HUES6 (cell line): ENCODE measurements around the gene RPL39L.
"Not testable (repeated sequence)": the region's sequence is repeated elsewhere in the genome, so short reads cannot be mapped to it uniquely, and the experiment has no call there.

Experiments used
- H3K27ac ChIP-seq: 2 replicates; pipeline ENCODE4 v1.7.0; 2013; ENCODE audit warnings: low read depth, mild to moderate bottlenecking, low read length, inconsistent platforms
- H3K27me3 ChIP-seq: 2 replicates; pipeline ENCODE4 v1.6.1; 2013; ENCODE audit warnings: low read length; ENCODE audit not compliant: control insufficient read depth, insufficient read depth
- H3K36me3 ChIP-seq: 2 replicates; pipeline ENCODE4 v1.6.1; 2013; ENCODE audit warnings: low read length; ENCODE audit not compliant: control insufficient read depth, insufficient read depth
- H3K4me1 ChIP-seq: 2 replicates; pipeline ENCODE4 v1.6.1; 2013; ENCODE audit warnings: low read length; ENCODE audit not compliant: control insufficient read depth, insufficient read depth
- H3K4me3 ChIP-seq: 2 replicates; pipeline ENCODE4 v1.5.1; 2013; ENCODE audit warnings: low read depth, low read length
- H3K9ac ChIP-seq: one replicate; pipeline ENCODE4 v1.6.1; 2013; ENCODE audit warnings: mild to moderate bottlenecking, low read length
- H3K9me3 ChIP-seq: 2 replicates; pipeline ENCODE4 v1.6.1; 2013; ENCODE audit warnings: low read depth, low read length; ENCODE audit not compliant: control insufficient read depth, insufficient read depth

RPL39L gene

DNA sequence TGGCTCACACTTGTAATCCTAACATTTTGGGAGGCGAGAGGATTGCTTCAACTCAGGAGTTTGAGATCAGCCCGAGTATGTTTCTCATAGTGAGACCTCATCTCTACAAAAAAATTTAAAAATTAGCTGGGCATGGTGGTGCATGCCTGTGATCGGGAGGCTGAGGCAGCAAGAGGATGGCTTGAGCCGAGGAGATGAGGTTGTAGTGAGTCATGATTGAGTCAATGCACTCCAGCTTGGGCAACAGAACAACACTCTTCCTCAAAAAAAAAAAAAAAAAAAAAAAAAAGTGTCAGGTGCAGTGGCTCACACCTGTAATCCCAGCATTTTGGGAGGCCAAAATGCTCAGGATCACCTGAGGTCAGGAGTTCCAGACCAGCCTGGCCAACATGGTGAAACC is 2.4 kb downstream of the RPL39L start:
- H3K4me3 ChIP-seq, result no peak overlapping the region
- H3K4me1 ChIP-seq, result 0 out of 2 replicates have a peak, but pooled peaks cover 3% of the 10 kb centered on the region
- peaks cover 10% of the 10 kb centered on the region; the same call in 1 of the 2 replicates for H3K9me3 ChIP-seq
- H3K27ac ChIP-seq, result no peak overlapping the region
- no peaks in the 10 kb centered on the region for H3K27me3 ChIP-seq
- H3K36me3 ChIP-seq, result peaks cover 17% of the 10 kb centered on the region
- no peak overlapping the region for H3K9ac ChIP-seq

- H3K27ac ChIP-seq, result no peak overlapping the region
- H3K36me3 ChIP-seq, result peaks cover 12% of the 10 kb centered on the region
- no peaks in the 10 kb centered on the region for H3K27me3 ChIP-seq
- no peak overlapping the region for H3K4me3 ChIP-seq
- H3K9ac ChIP-seq, result no peak overlapping the region
- 0 out of 2 replicates have a peak, but pooled peaks cover 3% of the 10 kb centered on the region for H3K4me1 ChIP-seq
- H3K9me3 ChIP-seq, result peaks cover 10% of the 10 kb centered on the region; the same call in 1 of the 2 replicates
Observed at GRCh38 chr3:187136337-187136736, 3.0 kb downstream of the RPL39L start.

DNA sequence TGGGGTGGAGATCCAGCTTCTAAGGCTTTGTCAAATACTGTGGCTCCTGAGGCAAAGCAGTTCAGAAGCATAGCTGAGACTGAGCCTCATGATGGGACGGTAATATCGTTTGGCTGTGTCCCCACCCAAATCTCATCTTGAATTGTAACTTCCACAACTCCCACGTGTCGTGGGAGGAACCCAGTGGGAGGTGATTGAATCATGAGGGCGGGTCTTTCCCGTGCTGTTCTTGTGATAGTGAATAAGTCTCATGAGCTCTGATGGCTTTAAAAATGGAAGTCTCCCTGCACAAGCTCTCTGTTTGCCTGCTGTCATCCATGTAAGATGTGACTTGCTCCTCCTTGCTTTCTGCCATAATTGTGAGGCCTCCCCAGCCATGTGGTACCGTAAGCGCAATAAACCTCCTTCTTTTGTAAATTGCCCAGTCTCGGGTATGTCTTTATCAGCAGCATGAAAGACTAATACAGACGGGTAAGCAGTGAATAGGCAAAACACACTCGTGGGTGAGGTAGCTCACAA is 4.1 kb downstream of the RPL39L start:
- H3K36me3 ChIP-seq, H3K27ac ChIP-seq: not testable (repeated sequence)
- H3K9me3 ChIP-seq, result peaks cover 10% of the 10 kb centered on the region; the same call in 1 of the 2 replicates

GRCh38 chr3:187133181-187133580 is 6.1 kb downstream of the RPL39L start:
- H3K4me3 ChIP-seq, H3K9ac ChIP-seq, H3K27me3 ChIP-seq, H3K27ac ChIP-seq, H3K36me3 ChIP-seq, H3K4me1 ChIP-seq: not testable (repeated sequence)
- peaks cover 10% of the 10 kb centered on the region; the same call in 1 of the 2 replicates for H3K9me3 ChIP-seq

More for the DNA sequence above, 4.1 kb downstream of the RPL39L start:
- not testable (repeated sequence) for H3K4me3 ChIP-seq, H3K27me3 ChIP-seq, H3K9ac ChIP-seq, H3K4me1 ChIP-seq

- no peak overlapping the region for H3K27ac ChIP-seq
- H3K9ac ChIP-seq, result no peak overlapping the region
- no peak overlapping the region for H3K4me3 ChIP-seq
- no peaks in the 10 kb centered on the region for H3K4me1 ChIP-seq
- H3K36me3 ChIP-seq, result peaks cover 5% of the 10 kb centered on the region; the same call in 1 of the 2 replicates
- no peaks in the 10 kb centered on the region for H3K27me3 ChIP-seq
- H3K9me3 ChIP-seq, result peaks cover 10% of the 10 kb centered on the region; the same call in 1 of the 2 replicates
Observed at GRCh38 chr3:187132666-187133065, 6.6 kb downstream of the RPL39L start.

DNA sequence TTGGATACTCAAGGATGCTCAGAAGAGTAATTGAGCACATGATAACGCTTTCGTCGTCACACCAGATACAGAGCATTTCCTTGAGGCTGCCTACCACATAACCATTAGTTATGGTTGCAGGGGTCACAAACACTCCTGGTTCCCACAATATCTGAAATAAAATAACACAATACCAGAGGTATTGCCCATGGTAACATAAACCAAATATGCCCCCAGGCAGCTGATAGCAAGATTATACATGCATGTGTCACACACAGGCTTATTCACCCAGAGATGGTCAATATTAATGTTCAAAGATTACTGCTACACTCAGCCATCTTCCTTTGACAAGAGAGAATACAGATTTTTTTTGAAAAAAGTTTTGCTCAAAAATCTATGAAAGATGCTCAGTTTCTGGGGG is 7.3 kb downstream of the RPL39L start:
- H3K36me3 ChIP-seq, result peaks cover 5% of the 10 kb centered on the region; the same call in 1 of the 2 replicates
- no peaks in the 10 kb centered on the region for H3K27me3 ChIP-seq
- peaks cover 10% of the 10 kb centered on the region; the same call in 1 of the 2 replicates for H3K9me3 ChIP-seq
- no peaks in the 10 kb centered on the region for H3K4me1 ChIP-seq
- no peak overlapping the region for H3K9ac ChIP-seq
- H3K27ac ChIP-seq, result no peak overlapping the region
- H3K4me3 ChIP-seq, result no peak overlapping the region

DNA sequence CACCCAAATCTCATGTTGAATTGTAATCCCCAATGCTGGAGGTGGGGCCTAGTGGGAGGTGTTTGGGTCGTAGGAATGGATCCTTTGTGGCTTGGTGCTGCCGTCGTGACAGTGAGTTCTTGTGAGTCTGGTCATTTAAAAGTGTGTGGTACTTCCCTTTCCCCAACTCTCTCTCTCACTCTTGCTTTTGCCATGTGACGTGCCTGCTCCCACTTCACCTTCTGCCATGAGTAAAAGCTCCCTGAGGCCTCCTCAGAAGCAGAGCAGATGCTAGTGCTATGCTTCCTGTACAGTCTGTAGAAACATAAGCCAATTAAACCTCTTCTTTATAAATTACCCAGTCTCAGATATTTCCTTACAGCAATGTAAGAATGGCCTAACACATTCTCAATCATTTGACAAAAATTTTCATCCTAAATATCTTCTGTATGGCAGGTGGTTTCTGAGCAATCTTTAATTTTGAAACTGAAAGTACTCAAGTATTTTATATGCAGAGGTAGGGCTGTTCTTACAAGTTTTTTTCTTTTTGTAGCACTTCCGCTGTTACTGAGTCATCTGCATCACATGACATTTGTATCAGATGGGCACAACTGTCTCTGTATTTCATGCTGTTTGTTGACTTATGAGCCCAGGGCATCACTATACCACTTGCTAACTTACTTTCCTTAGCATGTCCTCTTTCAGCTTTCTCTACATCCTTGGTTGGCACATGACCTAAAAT is 8.8 kb downstream of the RPL39L start:
- H3K4me1 ChIP-seq, result no peaks in the 10 kb centered on the region
- no peak overlapping the region for H3K9ac ChIP-seq
- peaks cover 3% of the 10 kb centered on the region; the same call in 1 of the 2 replicates for H3K9me3 ChIP-seq
- no peaks in the 10 kb centered on the region for H3K27me3 ChIP-seq
- 0 out of 2 replicates have a peak, but pooled peaks cover 2% of the 10 kb centered on the region for H3K36me3 ChIP-seq
- no peak overlapping the region for H3K27ac ChIP-seq
- no peak overlapping the region for H3K4me3 ChIP-seq

DNA sequence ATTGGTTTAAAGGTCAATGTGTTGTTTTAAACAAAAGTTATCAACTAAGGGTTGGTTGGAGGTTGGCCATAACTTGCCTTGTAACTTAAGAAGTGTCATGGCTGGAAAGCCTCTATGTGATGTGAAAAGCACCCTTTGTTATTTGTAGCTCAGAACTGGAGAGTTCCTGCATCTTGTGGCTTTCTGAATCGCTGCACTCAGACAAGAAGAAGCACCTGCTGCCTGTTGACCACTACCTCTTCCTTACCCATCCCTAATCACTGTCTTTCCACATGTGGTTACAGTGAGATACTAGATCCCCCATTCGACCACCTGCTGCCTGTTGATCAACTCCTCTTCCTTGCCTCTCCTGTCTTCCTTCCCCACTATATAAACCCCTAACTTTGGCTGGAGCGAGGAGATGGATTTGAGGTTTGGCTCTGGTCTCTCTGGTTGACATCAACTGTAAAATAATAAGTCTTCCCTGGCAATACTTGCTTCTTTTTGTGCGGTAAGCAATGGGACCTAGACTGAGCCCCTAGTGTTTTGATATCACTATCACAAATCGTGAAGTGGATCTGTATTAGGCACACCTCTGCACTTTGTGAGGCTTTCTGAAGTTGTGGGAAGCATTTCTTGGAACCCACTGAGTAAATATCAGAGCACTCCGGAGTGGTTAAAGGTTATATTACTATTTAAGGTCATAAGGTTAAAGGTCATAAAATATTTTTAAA is 13.8 kb downstream of the RPL39L start:
- Histone ChIP-seq H3K9ac (no peak overlapping the region), H3K27me3 (no peaks in the 10 kb centered on the region)

GRCh38 chr3:187122261-187122660 is 17.0 kb downstream of the RPL39L start:
- Histone ChIP-seq H3K27ac (no peak overlapping the region), H3K4me1 (no peaks in the 10 kb centered on the region), H3K36me3 (no peaks in the 10 kb centered on the region; the same call in 1 of the 2 replicates), H3K9me3 (no peaks in the 10 kb centered on the region), H3K27me3 (no peaks in the 10 kb centered on the region), H3K9ac (no peak overlapping the region), H3K4me3 (no peak overlapping the region)

More for the DNA sequence above, 13.8 kb downstream of the RPL39L start:
- Histone ChIP-seq H3K4me3 (no peak overlapping the region), H3K36me3 (no peaks in the 10 kb centered on the region; the same call in 1 of the 2 replicates), H3K9me3 (no peaks in the 10 kb centered on the region), H3K4me1 (no peaks in the 10 kb centered on the region), H3K27ac (no peak overlapping the region)

- no peaks in the 10 kb centered on the region for H3K4me1 ChIP-seq
- no peak overlapping the region for H3K4me3 ChIP-seq
- no peaks in the 10 kb centered on the region for H3K27me3 ChIP-seq
- no peak overlapping the region for H3K9ac ChIP-seq
- H3K36me3 ChIP-seq, result no peaks in the 10 kb centered on the region; the same call in 1 of the 2 replicates
- H3K27ac ChIP-seq, result no peak overlapping the region
- no peaks in the 10 kb centered on the region for H3K9me3 ChIP-seq
Observed at GRCh38 chr3:187120326-187120725, 19.0 kb downstream of the RPL39L start.

DNA sequence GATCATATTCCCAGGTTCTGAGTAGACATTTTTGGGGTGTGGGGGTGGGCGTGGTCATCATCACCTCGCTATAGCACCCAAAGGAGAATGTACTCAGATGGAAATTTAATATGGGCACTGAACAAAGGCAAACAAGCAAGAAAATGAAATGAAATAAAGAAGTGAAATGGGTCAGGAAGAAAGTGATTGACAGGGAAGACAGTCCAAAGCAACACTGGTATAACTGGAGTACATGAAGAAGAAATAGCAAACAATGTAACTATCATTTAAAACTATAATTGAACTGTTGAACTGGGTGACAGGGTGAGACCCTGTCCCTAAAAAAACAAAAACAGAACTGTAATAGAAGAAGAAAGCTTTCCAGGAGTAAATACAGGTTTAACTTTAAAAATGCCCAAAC is 24.8 kb downstream of the RPL39L start:
- Histone ChIP-seq H3K27ac (no peak overlapping the region), H3K9me3 (no peaks in the 10 kb centered on the region), H3K4me3 (no peak overlapping the region), H3K36me3 (no peaks in the 10 kb centered on the region), H3K9ac (no peak overlapping the region), H3K27me3 (no peaks in the 10 kb centered on the region), H3K4me1 (no peaks in the 10 kb centered on the region)
